GM21786 (cell line): Measurements from ENCODE around the gene PACS1.
"Not testable (repeated sequence)": the region's sequence is repeated elsewhere in the genome, so short reads cannot be mapped to it uniquely, and the experiment has no call there.

Source experiments
- ATAC-seq: cut with Tn5 transposase; IDR thresholded peaks from one replicate; pipeline ENCODE4 v1.9.1; 2021; ENCODE audit not compliant: unreplicated experiment

The PACS1 gene

DNA sequence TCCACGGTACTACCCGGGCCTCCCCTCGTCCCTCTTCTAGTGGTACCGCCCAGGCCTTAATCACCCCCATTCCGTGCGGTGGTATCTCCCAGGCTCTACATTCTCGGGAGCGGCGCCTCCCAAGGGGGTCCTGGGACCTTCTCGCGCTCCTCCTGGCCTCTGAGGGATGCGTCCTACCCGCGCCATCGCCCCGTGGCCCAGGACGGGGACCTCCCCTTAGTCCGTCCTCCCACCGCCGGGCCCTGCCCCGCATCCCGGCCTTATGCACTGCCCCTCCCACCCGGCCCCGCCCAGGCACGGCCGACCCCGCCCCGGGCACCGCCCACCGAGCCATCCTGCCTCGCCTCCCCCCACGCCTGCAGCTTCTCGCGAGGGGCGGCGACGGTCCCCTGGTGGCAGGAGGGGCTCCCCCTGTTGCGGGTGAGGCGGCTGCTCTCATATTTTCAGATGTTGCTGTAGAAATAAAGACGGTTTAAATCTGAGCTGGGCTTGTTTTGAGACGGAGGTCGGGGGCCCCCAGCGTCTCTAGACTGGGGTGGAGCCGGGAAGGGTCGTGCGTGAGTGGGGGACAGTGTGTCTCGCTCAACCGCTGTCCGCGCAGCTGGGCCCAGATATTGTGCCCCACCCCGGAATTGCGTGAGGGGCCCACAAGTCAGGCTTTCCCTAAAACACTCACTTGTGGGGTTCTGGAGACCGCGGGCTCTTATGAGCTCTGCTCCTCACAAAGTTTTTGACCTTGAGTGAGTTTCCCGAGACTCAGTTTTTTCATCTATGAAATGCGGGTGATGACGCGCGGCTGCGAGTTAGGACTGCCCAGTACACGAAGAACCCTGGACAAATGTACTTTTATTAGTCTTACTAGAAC lies 197.5 kb downstream of the PACS1 start:
- peak; percentile 38 for ATAC-seq

DNA sequence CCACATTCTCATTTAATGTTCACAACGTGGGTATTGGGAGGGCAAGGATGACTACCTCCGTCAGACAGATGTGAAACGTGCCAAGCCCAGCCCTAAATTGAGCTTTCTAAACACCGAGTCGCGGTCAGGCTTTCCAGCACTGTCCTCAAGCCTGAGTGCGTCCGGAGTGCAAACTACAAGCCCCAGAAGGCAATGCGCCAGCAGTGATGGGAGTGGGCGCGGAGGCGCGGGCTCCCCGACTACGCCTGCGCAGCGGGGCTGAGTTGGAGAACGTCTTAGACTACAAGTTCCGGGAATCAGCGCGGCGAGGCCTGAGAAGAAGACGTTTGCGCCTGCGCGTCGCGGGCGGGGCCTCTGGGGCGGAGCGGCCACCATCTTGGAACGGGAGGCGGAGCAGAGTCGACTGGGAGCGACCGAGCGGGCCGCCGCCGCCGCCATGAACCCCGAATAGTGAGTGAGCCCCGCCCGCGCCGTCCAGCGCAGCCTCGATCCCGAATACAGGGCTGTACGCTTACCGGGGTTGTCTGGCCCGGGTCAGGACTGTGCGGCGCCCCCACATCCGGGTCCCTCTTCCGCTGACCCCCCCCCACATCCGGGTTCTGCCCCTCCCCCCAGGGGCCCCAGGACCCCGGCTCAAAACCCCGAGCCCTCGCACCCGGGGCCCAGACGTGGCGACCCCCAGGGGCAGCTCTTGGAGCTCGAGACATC lies 198.3 kb downstream of the PACS1 start, which contains the start of gene RAB1B:
TSS of gene RAB1B (plus strand) at position 396 of the 708 bp plus-strand sequence. CDS start at position 437, 41 bp downstream.
- ATAC-seq, result peak; percentile 74

DNA sequence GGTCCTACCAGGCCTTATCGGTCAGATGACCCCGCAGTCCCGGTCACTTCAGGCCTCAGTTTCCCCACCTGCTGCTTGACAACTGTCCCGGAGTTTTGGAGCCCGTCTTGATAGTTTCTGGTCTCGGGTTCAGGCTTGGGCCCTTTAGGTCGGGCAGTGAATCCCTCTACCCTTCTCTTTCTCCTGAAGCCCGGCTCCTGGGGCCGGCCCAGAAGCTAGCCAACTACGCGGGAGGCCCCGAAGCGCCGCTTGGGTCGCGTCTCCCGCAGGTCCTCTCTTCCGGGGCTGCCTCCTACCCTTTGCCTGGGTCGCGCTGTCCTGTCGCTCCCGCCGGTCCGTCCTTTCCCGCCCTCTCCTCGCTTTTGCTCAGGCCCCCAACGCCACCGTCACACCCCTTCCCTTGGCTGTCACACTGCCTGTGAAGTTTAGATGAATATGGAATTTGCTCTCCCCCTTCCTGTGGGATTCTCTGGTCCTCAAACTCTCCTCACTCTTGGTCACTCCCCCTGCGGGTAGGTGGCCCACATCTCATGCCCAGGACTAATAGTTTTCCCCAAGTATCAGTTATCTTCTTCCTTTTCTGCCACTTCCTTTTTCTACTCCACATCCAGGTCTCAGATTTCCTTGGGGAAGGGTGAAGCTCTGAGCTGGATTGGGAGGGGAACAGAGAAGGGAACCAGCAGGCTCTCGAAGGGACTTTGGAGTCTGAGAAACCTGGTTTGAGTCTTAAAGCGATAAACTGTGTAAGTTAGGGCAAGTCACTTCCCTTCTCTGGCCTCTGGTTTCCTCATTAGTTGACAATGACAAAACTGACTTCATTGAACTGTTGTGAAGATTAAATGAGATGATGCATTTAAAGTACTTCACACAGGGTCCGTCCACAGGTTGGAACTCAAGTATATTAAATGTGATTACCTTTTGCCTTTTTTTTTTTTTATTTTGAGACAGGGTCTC lies 199.2 kb downstream of the PACS1 start:
- ATAC-seq, result no peak

DNA sequence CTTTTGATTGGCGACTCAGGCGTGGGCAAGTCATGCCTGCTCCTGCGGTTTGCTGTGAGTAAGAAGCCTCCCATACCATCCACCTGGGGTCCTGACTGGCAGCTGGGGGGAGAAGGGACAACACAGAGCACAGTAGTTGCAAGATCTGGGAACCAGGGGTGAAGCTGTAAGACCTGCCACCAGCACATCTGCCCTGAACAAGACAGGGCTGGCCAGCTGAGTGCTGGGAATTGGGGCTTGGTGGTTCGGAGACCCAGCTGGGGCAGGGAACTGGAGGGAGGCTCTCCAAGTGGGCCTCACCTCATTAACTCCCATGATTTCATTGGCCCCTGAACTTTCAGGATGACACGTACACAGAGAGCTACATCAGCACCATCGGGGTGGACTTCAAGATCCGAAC lies 201.7 kb downstream of the PACS1 start:
- no peak for ATAC-seq

DNA sequence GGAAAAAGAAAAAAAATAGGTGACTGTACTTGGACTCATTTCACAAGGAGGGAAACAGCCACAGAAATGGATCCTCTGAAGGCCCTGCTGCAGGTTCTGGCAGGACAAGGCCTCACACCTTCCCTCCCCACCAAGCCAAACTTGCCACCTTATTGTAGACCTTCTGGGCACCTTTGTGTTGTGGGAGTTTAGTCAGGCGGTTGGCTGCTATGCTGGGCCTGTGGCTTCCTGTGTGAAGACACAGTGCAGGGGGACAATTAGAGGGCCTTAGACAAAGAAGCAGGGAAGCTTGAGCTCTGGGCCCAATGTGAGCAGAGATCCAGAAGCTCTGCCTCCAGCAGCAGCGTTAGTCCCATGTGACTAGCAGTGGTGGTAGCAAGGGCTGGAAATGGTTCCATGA lies 202.5 kb downstream of the PACS1 start:
- ATAC-seq, result no peak

DNA sequence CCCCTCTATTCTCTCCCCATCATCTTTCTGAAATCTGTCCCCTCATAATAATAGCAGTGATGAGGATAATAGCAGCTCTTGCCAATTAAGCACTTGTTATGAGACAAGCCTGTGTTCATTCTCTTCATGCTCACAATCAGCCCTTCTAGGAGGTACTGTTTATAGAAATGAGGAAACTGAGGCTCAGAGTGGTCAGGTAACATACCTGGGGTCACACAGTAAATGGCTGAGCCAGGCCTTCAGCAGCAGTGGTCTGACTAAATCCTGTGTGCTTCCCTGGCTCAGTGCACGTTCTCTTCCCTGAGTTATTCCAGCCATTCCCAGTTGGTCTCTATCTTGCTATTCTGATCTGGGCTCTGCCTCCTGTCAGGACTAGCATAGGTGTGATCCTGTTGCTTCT lies 204.1 kb downstream of the PACS1 start:
- no peak for ATAC-seq

DNA sequence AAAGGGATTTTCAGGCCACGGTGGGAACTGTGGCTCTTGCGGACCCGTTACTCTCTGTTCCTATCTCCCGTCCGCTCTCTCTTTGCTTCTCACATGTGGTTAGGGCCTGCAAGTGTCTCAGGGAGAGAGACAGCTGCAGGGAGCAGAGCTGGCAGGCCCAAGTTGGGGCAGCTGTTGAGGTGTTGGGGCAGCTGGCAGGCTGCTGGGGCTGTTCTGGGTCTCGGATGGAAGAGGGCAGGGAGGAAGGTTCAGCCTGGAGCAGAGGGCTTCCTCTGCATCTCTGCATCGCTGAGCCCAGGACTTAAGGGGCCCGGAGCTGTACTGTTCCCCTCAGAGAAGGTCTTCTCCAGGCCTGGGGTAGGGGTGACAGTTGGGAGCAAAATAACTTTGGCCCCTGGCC lies 205.3 kb downstream of the PACS1 start:
- ATAC-seq, result no peak

DNA sequence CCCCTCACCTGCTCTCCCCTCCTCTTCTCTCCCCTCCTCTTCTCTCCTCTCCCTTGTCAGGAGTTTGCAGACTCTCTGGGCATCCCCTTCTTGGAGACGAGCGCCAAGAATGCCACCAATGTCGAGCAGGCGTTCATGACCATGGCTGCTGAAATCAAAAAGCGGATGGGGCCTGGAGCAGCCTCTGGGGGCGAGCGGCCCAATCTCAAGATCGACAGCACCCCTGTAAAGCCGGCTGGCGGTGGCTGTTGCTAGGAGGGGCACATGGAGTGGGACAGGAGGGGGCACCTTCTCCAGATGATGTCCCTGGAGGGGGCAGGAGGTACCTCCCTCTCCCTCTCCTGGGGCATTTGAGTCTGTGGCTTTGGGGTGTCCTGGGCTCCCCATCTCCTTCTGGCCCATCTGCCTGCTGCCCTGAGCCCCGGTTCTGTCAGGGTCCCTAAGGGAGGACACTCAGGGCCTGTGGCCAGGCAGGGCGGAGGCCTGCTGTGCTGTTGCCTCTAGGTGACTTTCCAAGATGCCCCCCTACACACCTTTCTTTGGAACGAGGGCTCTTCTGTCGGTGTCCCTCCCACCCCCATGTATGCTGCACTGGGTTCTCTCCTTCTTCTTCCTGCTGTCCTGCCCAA lies 206.0 kb downstream of the PACS1 start:
- ATAC-seq, result no peak

DNA sequence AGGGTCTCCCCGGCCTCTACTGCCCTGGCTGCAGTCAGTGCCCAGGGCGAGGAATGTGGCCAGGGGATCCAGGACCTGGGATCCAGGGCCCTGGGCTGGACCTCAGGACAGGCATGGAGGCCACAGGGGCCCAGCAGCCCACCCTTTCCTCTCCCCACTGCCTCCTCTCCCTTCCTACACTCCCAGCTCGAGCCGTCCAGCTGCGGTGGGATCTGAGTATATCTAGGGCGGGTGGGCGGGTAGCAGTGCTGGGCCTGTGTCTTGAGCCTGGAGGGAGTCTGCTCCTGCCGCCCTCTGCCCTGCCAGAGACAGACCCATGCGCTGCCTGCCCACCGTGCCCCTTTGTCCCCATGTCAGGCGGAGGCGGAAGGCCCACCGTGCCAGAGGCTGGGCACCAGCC lies 206.5 kb downstream of the PACS1 start:
- ATAC-seq, result not testable (repeated sequence)

DNA sequence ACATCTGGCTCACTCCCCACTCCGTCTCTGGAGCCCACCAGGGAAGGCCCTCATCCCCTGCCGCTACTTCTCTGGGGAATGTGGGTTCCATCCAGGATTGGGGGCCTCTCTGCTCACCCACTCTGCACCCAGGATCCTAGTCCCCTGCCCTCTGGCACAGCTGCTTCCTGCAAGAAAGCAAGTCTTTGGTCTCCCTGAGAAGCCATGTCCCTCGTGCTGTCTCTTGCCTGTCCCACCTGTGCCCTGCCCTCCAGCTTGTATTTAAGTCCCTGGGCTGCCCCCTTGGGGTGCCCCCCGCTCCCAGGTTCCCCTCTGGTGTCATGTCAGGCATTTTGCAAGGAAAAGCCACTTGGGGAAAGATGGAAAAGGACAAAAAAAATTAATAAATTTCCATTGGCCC lies 207.0 kb downstream of the PACS1 start:
- not testable (repeated sequence) for ATAC-seq

DNA sequence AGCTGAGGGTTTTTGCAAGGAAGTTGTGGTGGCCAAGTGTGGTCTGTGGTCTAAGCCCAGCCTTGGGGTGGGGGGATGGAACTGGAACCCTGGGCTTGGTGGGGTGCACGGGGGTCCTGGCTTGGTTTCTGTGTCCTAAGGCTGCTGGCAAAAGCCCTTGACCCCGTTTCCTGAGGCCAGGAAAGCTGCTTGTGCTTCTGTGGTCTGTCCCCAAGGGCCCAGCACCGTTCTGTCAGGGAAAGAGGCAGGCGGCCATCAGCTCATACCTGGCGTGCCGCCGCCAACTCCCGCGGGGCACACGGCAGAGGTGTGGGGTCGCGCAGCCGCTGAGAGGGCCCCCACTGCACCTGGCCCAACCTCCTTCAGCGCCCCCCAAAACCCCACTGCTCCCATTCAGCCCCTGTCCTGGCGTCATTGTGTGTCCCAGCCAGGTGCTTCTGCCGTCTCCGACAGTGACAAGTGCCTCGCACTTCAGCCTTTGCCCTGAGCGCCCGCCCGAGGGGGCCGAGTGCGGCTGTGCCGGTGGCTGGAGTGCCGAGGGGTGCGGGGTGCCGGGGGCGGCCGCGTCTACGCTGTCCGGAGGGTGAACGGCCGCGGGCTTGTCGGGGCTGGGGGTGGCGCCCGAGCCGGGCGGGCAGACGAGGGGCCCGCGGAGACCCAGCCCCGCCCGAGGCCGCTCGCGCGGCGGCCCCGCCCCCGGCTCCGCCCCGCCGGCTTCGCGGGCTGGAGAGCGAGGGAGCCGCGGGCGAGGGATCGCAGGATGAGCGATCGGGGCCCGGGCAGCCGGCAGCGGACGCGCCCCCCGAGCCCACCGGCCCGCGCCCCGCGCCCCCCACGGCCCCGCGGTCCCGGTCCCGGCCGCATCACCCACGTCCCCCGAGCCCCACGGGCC lies 207.6 kb downstream of the PACS1 start, which contains the start of gene CNIH2:
TSS of gene CNIH2 (plus strand) at position 705 of the 892 bp plus-strand sequence. CDS start 282 bp downstream, outside the sequence.
- no peak for ATAC-seq

DNA sequence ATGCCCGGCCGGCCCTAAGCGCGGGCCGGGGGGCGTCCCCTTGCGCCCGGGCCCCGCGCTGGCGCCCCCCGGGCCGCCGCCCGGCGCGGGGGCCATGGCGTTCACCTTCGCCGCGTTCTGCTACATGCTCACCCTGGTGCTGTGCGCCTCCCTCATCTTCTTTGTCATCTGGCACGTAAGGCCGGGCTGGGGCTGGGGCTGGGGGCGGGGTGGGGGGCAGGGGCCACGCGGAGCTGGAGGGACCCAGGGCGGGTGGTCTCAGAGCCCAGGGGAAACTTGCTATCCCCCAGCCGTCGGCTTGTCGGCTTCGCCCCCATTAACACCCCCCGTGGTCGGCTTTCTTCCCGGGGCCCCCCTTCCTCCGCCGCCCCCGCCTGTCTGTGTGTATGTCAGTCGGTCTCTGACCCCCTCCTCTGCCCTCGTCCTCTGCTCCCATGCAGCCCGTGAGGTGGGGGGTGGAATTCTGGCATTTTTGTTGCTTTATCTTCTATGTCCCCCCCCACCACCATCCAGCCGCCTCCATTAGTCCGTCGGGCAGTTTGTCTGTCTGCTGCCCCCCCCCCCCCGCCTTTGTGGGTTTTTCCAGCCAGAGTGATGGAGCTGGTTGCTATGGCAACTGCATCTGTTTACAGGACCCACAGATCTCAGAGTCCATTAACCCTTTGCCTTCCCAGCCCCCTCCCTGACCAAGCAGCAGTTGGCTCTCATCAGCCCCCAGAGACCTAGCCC lies 208.5 kb downstream of the PACS1 start:
- no peak for ATAC-seq

DNA sequence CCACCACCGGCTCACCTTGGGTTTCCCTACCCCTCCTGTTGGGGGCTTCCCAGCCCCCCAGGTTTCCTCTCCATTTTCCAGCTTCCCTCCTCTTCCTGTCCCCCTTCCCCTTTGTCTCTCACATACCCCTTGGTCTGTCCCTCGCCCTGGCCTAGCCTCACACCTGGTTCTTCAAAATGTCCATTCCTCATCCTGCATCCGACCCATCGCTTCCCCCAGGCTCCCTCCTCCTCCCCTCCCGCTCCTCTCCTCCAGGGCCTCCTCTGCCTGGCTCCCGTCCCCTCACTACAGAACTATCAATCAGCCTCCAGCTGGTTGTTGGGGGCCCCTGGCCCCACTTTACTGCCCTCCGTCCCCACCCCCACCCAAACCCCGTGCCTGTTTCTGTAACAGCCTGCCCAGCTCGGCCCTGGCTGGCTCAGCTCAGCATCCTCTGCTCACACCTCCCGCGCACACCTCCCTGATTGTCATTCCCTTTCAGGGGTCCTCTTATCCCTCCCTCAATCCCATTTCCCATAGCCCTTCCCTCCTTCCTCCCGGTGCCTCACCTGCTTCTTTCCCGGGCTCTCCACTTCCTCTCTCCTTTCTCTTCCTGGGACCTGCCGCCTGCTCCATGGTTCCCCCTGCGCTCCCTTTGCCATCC lies 209.1 kb downstream of the PACS1 start:
- ATAC-seq, result no peak

DNA sequence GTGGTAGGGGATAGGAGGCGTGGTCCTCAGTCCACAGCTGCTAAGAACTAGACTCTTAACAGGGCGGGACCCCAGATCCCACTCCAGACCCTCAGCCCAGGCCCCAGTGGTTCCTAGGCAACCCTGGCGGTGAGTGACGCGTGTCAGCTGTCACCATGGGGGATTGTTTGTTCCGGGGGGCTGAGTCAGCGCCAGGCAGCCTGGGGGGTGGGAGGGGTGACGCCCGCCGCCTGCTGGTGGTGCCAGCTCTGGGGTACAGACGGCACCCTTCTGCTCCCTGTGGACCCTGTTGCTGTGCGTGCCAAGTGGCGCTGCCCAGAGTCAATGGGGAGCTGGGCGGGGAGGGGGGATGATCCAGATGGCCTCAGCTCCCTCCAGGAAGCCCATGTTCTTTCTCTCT lies 210.4 kb downstream of the PACS1 start:
- ATAC-seq, result no peak

DNA sequence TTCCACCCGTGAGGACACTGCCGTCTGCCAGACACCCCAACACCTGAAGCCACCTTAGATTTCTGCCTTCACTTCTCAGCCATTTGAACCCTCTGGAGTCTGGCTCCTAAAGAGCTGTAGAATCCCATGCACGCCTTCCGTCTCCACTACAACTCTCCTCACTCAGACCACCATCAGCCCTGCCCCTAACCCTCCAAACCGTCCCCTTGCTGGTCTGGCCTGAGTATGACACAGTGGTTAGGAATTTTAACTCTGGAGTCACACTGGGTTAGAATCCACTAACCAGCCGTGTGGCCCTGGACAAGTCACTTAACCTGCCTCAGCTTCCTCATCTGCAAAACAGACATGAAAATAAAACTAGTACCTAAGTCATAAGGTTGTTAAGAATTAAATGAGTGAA lies 210.9 kb downstream of the PACS1 start:
- no peak for ATAC-seq

DNA sequence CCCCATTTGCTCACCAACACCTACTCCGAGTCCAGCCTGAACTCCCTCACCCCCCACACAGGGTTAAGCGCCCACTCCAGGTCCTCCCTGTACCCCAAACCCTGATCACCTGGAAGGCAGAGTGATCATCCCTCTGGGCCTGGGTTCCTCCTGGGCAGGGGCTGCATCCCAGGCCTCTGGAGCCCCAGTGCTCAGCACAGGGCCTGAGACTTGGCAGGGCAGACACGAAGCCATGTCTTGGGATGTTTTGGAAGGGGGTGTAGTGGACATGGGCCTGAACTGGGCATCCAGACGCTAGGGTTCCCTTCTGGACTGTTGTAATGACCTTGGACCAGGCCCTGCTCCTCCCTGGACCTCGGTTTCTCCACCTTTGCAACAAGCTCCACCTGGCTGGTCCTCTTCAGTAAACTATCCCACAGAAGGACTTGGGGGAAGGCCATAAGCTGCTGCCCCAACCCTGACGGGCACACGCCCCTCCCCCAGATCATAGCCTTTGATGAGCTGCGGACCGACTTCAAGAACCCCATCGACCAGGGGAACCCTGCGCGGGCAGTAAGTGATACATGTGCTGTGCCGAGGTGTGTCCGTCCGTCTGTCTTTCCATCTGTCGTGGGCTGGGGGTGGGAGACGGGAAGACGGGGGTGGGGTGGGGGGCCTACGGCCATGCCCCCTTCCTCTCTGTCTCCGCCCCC lies 211.8 kb downstream of the PACS1 start:
- ATAC-seq, result no peak
